Myocyte (in vitro differentiated cells): Measurements from ENCODE around the gene TMEM234. TPM values are rescaled to one million over a fixed set of nuclear protein-coding genes. Genes with fewer than 3 reads are reported as not detected.
"Not testable (repeated sequence)": the region's sequence is repeated elsewhere in the genome, so short reads cannot be mapped to it uniquely, and the experiment has no call there.

Experiments used
- DNase-seq: peaks from one replicate; pipeline ENCODE4 v3.0.0-alpha.2; 2012; ENCODE audit warnings: low read depth
- polyA plus RNA-seq: library from polyadenylated mRNA; unstranded; fragments of >200 nt; gene quantifications from one replicate; pipeline ENCODE4 v1.2.1, GENCODE V29; 2012; ENCODE audit warnings: missing spikeins
- total RNA-seq: library from RNA; depleted of rRNA; stranded (reverse); fragments of >200 nt; gene quantifications from 2 replicates; pipeline ENCODE4 v1.2.3, GENCODE V29; 2014

Gene TMEM234
- 10.1 and 11.6 TPM in 2 replicates for total RNA-seq
- polyA plus RNA-seq, result 23.7 TPM

DNA sequence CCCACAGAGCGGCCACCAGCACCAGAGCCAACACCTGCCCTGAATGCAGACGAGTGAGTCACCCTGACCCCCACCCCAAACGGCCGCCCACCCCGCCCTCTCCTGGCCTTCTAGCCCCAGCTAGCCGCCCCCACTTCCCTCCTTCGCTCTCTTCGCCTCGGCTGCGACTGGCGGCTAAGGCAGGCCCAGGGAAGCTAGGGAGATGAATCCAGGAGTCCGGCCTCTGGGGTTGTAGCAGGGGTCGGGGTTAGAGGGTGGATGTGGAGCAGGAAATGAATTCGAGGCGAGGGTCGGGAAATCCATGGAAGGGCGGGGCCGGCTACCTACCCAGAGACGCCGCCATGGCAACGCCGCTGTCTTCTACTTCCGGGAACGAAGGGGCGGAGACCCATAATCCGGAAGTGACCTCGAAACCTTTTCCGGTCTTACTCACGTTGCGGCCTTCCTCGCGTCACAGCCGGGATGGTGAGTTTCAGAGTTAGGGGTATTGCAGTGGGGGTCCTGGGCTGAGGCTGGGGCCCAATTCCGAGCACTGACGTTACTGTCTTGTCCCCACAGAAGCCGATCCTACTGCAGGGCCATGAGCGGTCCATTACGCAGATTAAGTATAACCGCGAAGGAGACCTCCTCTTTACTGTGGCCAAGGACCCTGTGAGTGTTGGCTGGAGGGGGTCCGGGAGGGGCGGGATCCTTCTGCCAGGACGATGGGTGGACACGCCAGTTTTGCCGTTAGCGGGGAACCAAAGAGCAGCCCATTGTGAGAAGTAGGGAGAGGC is at the start of gene TMEM234, which contains the start of gene EIF3I:
Gene TMEM234, minus strand, starts transcription at position 374 of the 776 bp plus-strand sequence. Its CDS starts 31 bp downstream, at position 343.
Gene EIF3I, plus strand, starts transcription at position 428 of the 776 bp plus-strand sequence. Its CDS starts 35 bp downstream, at position 463.
- DNase-seq, result peak; percentile 94

DNA sequence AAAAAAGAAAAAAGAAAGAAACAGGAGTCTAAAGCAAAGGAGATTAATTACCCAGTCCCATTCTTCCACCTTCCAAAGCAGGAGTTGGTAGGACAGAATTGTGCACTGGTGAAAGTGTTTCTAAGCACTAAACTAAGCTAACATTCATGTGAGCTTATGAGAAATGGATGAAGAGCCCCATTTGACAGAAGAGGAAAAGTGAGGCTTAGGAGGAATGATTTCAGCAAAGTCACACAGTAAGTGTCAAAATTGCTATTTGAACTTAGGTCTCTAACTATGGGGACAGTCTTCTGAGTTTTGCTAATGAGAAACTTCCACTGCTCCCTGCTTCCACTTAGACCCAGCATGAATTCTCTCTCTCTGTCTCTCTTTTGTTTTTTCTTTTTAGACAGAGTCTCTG is 47.6 kb upstream of the TMEM234 start:
- DNase-seq, result no peak

DNA sequence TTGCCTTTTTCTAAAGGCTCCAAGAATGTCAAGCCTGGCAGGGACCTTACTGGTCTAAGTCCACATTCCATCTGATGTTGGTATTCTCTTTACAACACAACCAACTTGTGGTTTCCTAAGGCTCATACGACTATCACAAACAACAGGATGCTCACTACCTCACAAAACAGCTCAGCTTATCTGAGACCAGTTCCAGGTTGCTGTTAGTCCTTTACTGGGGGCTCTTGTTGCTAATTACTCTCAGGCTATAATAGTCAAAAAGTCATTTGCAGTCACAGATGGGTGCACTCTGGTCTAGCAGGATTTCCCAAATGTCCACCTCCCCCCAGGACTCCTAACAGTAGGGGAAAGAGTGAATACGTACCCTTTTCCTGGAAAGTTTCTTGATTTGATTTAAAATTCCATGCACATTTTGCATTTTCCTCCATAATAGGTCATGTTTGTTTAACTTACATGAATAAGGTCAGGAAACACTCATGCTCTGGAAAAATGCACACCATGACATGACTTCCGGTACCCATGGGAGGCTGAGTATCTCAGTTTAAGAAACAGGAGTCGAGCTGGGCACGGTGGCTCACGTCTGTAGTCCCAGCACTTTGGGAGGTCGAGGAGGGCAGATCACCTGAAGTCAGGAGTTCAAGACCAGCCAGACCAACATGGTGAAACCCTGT is 44.9 kb upstream of the TMEM234 start:
- no peak for DNase-seq

DNA sequence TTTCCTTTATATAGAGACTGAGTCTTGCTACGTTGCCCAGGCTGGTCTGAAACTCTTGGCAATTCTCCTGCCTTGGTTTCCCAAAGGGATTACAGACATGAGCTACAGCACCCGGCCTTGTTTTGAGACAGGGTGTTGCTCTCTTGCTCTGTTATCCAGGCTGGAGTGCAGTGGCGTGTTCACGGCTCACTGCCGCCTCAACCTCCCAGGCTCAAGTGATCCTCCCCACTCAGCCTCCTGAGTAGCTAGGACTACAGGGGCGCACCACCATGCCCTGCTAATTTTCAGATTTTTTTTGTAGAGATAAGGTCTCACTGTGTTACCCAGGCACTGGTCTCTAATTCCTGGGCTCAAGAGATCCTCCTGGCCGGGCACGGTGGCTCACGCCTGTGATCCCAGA is 43.7 kb upstream of the TMEM234 start:
- DNase-seq, result no peak

DNA sequence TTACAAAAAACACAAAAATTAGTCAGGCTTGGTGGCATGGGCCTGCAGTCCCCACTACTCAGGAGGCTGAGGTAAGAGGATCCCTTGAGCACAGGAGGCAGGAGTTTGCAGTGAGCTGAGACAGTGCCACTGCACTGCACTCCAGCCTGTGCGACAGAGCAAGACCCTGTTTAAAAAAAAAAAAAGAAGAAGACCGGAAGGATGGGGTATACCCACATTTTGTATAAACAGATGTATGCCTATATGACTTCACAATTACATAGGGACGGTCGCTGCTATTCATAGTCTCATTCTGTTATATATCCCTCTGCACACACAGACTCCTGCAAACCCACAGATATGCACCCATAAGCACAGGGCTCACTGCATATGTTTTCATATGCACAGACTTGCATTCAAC is 41.6 kb upstream of the TMEM234 start:
- DNase-seq, result no peak

DNA sequence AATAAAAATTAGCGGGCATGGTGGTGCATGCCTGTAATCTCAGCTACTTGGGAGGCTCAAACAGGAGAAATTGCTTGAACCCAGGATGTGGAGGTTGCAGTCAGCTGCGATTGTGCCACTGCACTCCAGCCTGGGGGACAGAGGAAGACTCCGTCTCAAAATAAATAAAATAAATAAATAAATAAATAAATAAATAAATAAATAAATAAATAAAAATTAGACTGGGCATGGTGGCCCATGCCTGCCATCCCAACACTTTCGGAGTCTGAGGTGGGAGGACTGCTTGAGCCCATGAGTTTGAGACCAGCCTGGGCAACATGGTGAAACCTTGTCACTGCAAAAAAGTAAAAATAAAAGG is 41.1 kb upstream of the TMEM234 start:
- not testable (repeated sequence) for DNase-seq

DNA sequence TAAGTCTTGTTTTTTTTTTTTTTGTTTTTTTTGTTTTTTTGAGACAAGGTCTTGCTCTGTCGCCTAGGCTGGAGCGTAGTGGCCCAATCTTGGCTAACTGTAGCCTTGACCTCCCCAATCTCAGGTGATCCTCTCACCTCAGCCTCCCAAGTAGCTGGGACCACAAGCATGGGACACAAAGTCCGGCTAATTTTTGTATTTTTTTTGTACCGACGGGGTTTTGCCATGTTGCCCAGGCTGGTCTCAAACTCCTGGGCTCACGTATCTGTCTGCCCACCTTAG is 35.0 kb upstream of the TMEM234 start:
- DNase-seq, result no peak

DNA sequence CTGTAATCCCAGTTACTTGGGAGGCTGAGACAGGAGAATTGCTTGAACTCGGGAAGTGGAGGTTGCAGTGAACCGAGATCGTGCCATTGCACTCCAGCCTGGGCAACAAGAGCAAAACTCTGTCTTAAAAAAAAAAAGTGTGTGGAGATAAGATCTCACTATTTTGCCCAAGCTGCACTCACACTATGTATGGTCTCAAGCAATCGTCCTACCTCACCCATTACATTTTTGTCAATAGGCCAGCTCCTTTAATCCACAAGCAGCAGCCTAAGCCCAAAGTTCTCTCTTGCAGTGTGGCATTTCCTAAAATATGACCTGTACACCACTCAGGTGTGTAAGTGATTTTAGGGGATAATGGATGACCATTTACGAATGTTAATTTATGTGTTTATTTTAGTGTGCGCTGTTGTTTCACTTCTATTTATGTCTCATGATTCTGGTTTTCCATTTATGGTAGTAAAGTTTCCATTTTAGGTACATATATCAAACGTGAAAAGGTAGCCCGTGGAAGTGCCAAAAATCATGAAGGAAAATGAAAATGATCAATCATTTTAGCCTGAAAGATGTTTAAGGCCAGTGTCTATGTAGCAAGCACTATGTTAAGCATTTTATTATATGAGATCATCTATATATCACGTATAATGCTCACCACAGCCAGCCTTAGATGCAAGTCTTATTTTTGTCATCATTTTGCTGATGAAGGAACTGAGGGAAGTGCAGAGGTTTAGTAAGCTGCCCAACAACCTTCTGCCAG is 34.5 kb upstream of the TMEM234 start:
- DNase-seq, result no peak

DNA sequence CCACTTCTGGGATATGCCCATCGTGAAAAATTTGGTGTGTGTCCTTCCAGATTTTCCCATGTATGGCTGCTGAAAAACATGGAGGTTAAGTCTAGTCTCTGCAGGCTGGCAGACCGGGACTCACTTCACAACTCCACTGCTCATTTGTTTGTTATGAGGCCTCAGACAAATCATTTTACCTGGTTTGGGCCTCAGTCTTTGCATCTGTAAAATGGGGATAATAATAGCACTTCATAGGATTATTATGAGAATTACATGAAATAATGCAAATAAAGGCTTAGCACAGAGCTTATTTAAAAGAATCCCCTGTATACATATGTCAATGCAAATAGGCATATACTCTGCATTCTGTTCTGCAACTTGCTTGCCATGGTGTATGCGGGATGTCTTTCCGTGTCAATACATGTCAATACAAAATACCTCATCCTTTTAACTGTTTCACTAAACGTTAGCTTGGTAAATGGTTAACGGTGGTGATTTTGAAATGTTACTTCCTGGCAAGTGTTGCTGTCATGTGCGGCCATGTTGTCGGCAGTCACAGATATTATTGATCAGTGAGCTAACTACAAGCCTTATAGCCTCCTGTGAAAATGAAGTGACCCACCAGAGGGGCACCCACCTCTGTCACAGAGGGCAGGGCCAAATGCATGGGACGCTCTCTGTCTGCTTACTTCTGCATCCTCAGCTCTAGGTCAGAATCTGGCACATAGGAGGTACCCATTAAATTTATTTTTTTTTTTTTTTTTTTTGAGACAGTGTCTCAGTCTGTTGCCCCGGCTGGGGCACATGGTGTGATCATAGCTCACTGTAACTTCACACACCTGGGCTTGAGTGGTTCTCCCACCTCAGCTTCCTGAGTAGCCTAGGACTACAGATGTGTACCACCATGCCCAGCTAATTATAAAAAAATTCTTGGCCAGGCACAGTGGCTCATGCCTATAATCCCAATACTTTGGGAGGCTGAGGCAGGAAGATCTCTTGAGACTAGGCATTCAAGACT is 33.2 kb upstream of the TMEM234 start:
- no peak for DNase-seq

DNA sequence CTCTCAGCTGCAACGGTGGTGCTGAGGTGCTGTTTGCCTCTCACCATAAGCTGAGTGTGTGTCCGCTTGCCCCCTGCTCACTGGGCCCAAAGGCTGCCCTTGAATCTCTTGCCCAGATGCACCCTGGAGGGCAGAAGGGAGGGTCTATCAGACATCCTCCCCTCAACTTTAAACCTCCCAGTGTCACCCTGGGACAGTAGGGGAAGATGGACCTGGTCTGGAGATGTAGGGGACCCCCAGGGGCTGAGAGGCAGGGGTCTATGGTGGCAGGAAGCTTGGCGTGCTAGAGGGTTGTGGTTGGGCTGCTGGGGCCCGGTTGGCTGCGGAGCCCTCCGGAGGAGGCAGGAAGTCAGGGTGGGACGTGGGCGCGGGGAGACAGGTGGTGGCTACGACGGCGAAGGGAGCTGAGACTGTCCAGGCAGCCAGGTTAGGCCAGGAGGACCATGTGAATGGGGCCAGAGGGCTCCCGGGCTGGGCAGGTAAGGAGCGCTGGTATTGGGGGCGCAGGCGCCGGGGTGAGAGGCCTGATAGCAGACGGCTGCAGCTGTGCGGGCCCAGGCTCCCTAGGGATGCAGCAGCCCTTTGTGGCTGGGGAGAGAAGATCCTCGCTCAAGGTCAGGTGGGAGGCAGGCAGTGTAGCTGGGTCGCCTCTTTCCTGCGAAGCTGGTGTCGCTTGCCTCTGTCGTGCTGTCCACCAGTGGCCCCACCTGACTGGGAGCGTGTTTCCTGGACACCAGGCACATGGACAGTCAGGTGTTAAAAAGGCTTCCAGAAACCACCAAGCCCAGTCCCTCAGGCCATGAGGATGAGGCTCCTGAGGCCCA is 29.0 kb upstream of the TMEM234 start, which contains the start of gene LCK:
Gene LCK, plus strand, starts transcription at position 373 of the 824 bp plus-strand sequence. CDS start 23,065 bp downstream, outside the sequence.
- DNase-seq, result no peak

DNA sequence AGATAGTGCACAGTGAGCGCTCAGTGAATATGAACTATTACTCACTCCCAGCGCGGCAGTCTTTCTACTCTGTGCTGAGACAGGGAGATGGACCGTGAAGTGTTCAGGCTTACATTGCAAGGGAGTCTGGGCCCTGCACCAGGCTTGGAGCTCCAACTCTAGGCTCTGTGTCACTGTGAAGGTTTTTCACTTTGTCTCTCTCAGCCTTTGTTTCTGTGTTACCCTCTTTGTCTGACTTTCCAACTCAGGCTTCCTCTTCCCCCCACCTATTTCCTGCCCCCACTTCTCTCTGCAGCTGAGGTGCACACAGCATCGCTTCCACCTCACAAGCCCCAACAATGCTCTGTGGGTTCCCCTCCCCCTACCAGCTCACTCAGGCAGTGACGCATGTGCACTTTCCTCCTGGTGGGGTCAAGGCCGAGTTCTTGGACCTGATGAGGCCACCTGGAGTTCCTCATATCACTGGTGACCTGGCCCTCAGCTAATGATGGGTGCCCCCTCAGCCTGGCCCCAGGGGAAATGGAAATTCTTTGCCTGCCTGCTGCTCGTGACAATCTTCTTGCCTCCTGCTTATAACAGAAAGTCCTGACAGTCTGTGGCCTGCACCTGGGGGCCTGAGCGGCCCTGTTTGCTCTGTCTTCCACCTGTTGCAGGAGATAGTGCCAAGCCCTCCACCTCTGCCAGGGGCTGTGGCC is 27.8 kb upstream of the TMEM234 start:
- DNase-seq, result no peak

DNA sequence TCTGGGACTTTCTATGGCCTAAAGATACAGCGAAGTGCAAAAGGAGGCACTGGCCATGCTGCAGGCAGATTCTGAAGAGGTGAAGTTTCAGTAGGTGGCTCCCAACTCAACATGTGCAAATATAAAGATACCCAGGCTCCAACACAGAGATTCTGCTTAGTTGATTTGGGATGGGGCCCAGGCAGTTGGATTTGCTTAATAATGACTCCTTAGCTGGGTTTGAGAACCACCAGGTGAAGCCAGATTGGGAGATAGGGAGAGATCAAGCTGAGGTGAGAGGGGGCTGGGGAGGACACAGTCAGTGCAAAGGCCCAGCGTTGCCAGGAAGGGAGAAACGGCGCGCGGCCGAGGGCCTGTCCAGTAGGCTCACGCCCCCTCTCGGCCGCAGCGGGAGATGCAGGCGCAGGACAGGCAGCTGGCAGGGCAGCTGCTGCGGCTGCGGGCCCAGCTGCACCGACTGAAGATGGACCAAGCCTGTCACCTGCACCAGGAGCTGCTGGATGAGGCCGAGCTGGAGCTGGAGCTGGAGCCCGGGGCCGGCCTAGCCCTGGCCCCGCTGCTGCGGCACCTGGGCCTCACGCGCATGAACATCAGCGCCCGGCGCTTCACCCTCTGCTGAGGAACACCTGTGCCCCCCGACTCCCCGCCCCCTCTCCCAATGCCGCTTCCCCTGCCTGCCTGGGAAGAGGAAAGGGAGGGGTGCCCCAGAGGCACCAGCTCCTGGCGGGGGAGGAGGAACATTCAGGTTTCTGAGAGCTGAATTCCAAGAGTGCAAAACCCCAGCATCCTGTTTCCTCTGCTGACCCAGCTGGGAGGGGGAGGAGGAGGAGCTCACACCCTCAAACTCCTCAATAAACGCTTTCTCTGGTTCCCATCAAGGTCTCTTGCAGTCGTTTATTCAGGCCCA is 26.1 kb upstream of the TMEM234 start:
- peak; percentile 54 for DNase-seq

DNA sequence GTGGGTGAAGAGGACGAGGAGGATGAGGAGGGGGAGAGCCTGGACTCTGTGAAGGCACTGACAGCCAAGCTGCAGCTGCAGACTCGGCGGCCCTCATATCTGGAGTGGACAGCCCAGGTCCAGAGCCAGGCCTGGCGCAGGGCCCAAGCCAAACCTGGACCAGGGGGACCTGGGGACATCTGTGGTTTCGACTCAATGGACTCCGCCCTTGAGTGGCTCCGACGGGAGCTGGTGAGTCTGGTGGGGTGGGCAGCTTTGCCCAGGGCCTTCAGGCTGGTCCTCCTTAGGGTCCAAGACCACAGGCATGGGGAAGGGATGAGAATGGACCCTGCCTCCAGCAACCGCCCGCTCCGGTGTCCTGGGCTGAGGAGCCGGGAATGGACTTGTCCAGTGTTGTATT is 25.3 kb upstream of the TMEM234 start:
- no peak for DNase-seq

DNA sequence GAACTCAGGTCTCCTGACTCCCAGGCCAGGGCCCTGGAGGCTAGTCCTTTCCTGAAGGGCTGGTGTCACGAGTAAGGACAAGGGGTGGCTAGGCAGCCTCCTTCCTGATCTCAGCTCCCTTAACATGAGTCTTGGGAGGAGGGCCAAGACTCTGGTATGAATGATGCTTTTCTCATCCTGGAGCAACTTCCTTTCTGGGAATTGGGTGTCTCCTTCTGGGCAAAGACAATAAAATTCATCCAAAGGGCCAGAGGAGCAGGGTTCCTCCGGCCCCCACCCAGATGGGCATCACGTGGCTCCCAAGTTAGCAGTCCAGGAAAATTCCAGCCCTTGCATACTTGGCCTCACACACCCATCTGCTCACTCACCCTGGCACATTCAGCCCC is 24.7 kb upstream of the TMEM234 start, which contains the start of gene FAM167B:
Gene FAM167B, plus strand, starts transcription at position 335 of the 386 bp plus-strand sequence. CDS start 200 bp downstream, outside the sequence.
- no peak for DNase-seq

DNA sequence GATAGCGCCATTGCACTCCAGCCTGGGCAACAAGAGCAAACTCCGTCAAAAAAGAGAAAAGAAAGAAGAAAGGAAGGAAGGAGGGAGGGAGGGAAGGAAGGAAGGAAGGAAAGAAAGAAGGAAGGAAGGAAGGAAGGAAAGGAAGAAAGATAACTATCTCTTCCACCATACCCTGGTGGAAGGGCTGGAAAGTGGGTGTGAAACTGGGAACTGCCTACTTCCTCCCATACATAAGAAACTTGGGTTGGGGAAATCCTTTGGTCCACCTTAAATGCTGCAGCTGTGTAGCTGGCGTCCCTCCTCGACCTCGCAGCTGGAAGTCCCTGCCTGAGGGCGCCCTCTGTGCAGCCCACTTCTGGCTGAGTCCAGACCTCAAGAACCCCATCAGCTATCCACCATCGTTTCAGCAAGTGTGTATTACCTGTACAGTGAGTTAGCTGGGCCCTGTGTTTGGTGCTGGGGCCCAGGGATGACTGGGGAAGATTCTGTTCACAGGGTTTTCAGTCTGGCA is 20.2 kb upstream of the TMEM234 start:
- no peak for DNase-seq

DNA sequence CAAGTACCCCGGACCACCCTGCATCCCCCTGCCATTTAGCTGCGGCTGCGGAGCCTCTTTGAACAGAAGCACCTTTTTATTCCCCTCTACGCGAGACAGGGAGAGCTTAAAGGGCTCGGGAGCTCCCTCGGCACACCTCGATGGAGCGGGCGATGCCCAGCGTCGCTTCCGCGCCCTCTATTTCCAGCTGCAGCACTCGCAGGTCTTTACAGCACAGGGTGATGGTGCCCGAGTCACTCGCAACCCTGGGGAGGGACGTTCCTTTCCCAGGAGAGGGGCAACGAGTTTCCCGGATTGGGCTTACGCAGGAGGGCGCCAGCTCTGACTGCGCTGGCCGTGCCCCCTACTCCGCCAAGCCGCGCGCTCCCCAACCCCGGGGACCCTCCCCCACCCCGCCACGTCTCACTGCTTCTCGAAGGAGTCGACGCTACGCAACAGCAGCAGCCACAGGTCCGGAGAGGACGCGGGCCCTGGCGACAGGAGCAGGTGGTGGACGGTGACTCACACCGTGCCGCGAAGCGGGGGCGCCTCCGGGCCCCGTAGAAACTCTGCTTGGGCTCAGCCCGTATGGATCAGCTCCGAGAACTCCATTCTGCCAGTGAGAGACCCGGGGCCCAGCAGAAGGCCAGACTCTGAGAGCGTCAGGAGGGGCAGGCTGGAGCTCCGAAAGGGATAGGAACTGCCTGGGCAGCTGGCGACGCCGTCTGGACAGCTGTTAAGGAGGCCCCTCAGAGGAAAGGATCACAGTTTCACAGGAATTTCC is 19.0 kb upstream of the TMEM234 start:
- peak; percentile 78 for DNase-seq
